SK-N-MC (cell line): ENCODE measurements around the gene ZNF747.

Experiments
- DNase-seq: peaks from one replicate; pipeline ENCODE4 v3.0.0-alpha.2; 2011; ENCODE audit warnings: low read depth, low spot score
- H3K27ac ChIP-seq: fragments of 200-600 bp; sonication (generic); 2 replicates; pipeline ENCODE4 v1.5.1; 2016; ENCODE audit warnings: mixed run types
- H3K36me3 ChIP-seq: fragments of 200-600 bp; sonication (generic); 2 replicates; pipeline ENCODE4 v1.6.1; 2017; ENCODE audit warnings: antibody characterized with exemption, low read length, mixed read lengths; ENCODE audit not compliant: insufficient read depth
- H3K4me3 ChIP-seq: fragments of 200-600 bp; sonication (generic); 2 replicates; pipeline ENCODE4 v1.5.1; 2016
- H3K9ac ChIP-seq: fragments of 200-600 bp; sonication (generic); 2 replicates; pipeline ENCODE4 v1.8.0; 2017; ENCODE audit warnings: mixed run types, mixed read lengths; ENCODE audit not compliant: insufficient read length
- H3K9me3 ChIP-seq: fragments of 200-600 bp; sonication (generic); 2 replicates; pipeline ENCODE4 v1.6.1; 2017; ENCODE audit warnings: low read depth, mild to moderate bottlenecking, antibody characterized with exemption, low read length, moderate library complexity, mixed read lengths
- EZH2 ChIP-seq: fragments of 200-600 bp; sonication (generic); IDR thresholded peaks from one replicate; pipeline ENCODE4 v1.6.1; 2017; ENCODE audit warnings: antibody characterized with exemption
- FOXP2 ChIP-seq: optimal IDR thresholded peaks from 2 replicates; pipeline ENCODE3; 2011; ENCODE audit warnings: mild to moderate bottlenecking, moderate library complexity; ENCODE audit not compliant: insufficient read depth; ENCODE audit errors: extremely low read length, control extremely low read depth
- POLR2AphosphoS5 ChIP-seq: IDR thresholded peaks from 2 replicates; pipeline ENCODE4 v1.6.1; 2012; ENCODE audit warnings: mild to moderate bottlenecking, low read depth, low read length, borderline replicate concordance

The ZNF747 gene

DNA sequence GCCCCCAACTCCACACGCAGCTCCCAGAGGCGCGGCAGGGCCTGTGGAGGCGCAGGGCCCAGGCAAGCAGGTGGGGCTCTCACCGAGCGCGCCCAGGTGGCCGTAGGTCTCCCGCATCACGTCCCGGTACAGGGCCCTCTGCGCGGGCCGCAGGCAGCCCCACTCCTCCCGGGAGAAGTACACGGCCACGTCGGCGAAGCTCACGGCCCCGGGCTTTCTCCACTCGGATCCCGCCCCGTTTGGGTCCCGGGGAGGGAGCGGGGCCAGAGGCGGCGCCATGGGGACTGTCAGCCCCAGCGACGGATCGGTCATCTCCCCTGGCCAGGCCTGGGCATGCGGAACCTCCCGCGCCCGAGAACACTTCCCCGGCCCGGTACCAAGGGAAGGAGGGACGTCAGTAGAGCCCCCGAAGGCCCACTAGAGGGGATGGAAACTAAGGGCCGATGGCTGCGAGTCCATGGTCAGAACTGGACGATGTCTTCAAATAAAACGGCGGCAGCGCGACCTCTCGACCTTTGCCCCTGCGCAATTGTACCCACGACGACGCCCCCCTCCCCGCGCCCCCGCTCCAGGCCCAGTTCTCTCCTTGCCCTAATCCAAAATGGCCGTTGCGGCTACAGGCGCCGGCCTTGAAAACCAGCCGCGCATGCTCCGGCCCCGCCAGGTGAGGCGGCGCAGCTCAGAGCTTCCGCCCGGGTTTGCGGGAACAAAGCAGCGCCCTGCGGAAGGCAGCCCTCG lies at the start of gene ZNF747:
Gene ZNF747 (minus strand): TSS at position 491 of the 738 bp plus-strand sequence. CDS start 179 bp downstream, at position 312.
- peak within 1 kb of the TSS; percentile 100 for H3K4me3 ChIP-seq
- peak within 1 kb of the TSS; percentile 94 for H3K27ac ChIP-seq
- no peak for TF ChIP-seq EZH2
- peak; percentile 86 for TF ChIP-seq POLR2AphosphoS5
- no peak for DNase-seq
- H3K36me3 ChIP-seq = peaks cover 6% of the 10 kb centered on the region; the same call in 1 of the 2 replicates
- no peaks in the 10 kb centered on the region for H3K9me3 ChIP-seq
- H3K9ac ChIP-seq = peak within 1 kb of the TSS; percentile 99

DNA sequence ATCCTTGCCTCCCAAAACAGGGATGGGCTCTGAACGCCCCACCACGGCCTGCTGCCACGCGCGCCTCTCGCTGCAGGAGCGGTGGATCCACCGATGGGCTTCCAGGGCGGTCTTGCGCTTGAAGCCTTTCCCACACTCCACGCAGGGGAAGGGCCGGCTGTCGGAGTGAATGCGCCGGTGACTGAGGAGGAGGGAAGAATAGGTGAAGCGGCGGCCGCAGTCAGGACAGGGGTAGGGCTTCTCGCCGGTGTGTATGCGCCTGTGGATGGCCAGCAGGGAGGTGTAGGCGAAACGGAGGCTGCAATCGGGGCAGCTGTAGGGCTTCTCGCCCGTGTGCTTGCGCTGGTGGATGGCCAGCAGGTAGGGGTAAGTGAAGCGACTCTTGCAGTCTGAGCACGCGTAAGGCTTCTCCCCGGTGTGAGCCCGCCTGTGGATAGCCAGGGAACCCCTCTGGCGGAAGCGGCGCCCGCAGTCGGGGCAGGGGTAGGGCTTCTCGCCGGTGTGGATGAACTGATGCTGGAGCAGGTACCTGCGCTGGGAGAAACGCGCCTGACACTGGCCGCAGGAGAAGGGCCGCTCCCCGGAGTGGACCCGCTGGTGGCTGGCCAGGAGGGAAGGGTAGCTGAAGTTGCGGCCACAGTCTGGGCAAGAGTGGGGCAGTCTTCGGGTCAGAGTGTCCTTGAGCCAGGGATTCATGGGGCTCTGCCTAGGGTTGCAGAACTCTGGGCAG lies 48.1 kb upstream of the ZNF747 start:
- no peak for DNase-seq
- Histone ChIP-seq H3K9me3 (no peaks in the 10 kb centered on the region), H3K4me3 (no peak overlapping the region), H3K9ac (no peak overlapping the region), H3K27ac (no peak overlapping the region), H3K36me3 (peaks cover 7% of the 10 kb centered on the region; the same call in 1 of the 2 replicates)
- no peak for TF ChIP-seq FOXP2
- TF ChIP-seq POLR2AphosphoS5 = no peak
- no peak for TF ChIP-seq EZH2

DNA sequence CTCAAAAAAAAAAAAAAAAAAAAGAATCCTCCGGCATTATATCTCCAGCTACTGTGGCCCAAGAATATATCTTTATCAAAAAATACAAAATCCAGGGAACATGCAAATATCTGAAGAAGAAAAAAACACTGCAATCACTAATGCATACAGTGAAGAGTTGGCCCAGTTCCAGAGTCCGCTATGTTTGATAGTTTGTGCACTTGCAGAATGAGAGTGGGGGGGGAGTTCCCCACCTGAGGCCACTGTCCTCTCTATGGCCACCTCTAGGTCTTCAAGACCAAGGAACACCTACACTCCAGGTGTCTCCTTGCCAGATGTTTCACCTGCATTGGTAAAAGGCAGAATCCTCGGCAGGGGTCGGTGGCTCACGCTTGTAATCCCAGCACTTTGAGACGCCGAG lies 46.8 kb upstream of the ZNF747 start:
- no peak overlapping the region for H3K27ac ChIP-seq
- no peak overlapping the region for H3K4me3 ChIP-seq
- DNase-seq = no peak
- TF ChIP-seq FOXP2 = no peak
- TF ChIP-seq EZH2 = no peak
- TF ChIP-seq POLR2AphosphoS5 = no peak
- H3K9ac ChIP-seq = no peak overlapping the region
- H3K36me3 ChIP-seq = peaks cover 7% of the 10 kb centered on the region; the same call in 1 of the 2 replicates
- no peaks in the 10 kb centered on the region for H3K9me3 ChIP-seq

DNA sequence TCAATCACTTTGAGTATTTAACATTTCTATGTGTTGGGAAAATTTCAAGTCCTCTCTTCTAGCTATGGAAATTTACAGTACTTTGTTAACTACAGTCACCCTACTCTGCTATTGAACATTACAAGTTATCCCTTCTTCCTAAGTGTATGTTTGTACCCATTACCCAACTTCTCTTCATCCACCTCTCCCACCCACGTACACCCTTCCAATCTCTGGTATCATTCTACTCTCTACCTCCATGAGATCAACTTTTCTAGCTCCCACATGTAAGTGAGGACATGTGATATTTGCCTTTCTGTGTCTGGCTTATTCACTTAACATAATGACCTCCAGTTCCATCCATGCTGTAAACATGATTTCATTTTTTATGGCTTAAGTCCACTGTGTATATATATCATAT lies 40.0 kb upstream of the ZNF747 start:
- DNase-seq = no peak
- Histone ChIP-seq H3K27ac (no peak overlapping the region), H3K9ac (no peak overlapping the region), H3K4me3 (no peak overlapping the region), H3K36me3 (no peaks in the 10 kb centered on the region), H3K9me3 (no peaks in the 10 kb centered on the region)
- TF ChIP-seq POLR2AphosphoS5 = no peak
- TF ChIP-seq FOXP2 = no peak
- TF ChIP-seq EZH2 = no peak

- peak; percentile 40 for DNase-seq
- no peaks in the 10 kb centered on the region for H3K9me3 ChIP-seq
- H3K4me3 ChIP-seq = peak within 1 kb of the TSS; percentile 66
- H3K9ac ChIP-seq = no peak within 1 kb of the TSS
- TF ChIP-seq EZH2 (no peak), POLR2AphosphoS5 (no peak), FOXP2 (no peak)
- no peaks in the 10 kb centered on the region for H3K36me3 ChIP-seq
- no peak within 1 kb of the TSS for H3K27ac ChIP-seq
Measured at GRCh38 chr16:30571445-30572322, 37.0 kb upstream of the ZNF747 start, which contains the start of gene ZNF688. Gene ZNF688 (minus strand): TSS chr16:30571714. CDS start chr16:30571629, 85 bp downstream.

DNA sequence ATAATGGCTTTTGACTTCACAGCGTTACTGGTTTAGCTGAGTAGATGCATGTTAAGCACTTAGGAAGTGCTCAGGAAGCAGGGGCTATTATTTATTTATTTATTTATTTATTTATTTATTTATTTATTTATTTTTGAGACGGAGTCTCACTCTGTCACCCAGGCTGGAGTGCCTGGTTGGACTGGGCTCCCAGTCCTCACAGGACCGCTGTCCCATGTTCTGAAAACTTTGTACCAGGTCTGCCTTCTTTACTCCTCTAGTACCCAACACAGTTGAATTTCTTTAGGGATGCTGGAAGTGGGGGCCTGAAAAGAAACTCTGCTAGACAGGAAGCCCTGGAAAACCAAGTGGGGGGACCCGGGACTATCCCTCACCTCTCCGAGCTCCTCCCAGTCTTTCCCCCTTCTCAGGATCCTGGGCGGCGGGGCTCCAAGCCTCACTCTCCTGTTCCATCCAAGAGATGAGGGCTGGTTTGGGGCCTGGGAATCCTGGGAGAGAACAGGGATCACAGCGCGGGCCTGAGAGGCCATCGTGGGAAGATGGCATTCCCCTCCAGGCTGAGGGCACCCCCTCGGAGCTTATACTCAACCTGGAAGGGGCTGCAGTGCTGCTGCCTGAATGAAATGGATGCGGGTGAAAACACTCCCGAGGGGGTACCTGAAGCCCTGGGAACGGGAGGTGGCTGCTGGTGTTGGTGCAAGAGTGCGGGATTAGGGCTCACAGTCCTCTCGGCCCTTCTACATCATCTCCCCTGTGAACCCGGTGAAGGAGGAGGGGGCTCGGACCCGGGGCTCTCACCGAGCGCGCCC lies 36.2 kb upstream of the ZNF747 start:
- Histone ChIP-seq H3K9ac (no peak overlapping the region), H3K36me3 (no peaks in the 10 kb centered on the region), H3K27ac (no peak overlapping the region), H3K9me3 (no peaks in the 10 kb centered on the region), H3K4me3 (no peak overlapping the region)
- no peak for DNase-seq
- TF ChIP-seq EZH2 (no peak), POLR2AphosphoS5 (no peak), FOXP2 (no peak)

GRCh38 chr16:30569746-30570635 lies 35.3 kb upstream of the ZNF747 start:
- Histone ChIP-seq H3K4me3 (no peak overlapping the region), H3K9ac (no peak overlapping the region), H3K27ac (no peak overlapping the region), H3K9me3 (no peaks in the 10 kb centered on the region), H3K36me3 (no peaks in the 10 kb centered on the region)
- no peak for TF ChIP-seq POLR2AphosphoS5
- no peak for TF ChIP-seq FOXP2
- no peak for TF ChIP-seq EZH2
- no peak for DNase-seq
